ENCODE results near the gene TMEFF1.

TMEFF1 gene

DNA sequence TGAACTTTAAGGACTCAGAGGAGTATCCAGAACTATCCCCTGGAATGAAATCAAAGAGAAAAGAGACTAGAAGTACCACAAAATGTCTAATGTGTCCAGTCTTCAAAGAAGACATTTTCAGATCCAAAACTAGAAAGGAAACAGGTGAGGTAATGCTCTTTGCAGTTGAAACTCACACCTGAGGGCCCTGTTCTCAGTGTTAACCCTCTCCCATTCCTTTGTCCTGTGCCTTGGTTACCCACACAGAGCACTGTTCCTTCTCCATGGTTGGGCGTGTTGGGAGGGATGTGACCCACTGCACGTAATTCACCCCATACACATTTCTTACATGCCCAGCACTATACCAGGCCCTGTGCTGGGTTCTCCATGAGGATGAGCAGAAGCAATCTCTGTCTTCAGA, 24.7 kb upstream of the TMEFF1 start:
- no peak for DNase-seq

DNA sequence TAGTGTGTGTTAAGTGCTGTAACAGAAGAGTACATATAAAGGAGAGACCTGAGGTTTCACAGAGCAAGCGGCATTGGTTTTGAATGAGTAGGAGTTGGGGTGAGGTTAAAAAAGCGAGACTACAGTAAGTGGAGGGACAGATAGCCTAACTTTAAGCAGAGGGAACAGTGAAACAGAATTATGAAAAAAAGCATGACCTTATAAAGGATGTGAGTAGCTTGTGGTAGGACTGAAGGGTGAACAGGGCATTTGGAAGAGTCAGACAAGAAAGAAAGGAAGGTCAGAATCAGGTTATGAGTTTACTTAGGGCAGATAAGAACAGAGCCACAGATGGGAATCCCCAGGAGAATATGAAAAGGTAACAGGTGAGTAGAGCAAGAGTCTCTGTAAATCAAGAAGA, 23.5 kb upstream of the TMEFF1 start:
- DNase-seq: no peak

- DNase-seq: no peak
Measured at GRCh38 chr9:100452894-100453293, 20.1 kb upstream of the TMEFF1 start.

GRCh38 chr9:100455470-100455869, 17.5 kb upstream of the TMEFF1 start:
- no peak for DNase-seq

GRCh38 chr9:100457517-100457916, 15.4 kb upstream of the TMEFF1 start:
- DNase-seq: no peak

- no peak for DNase-seq
Measured at GRCh38 chr9:100459963-100460362, 13.0 kb upstream of the TMEFF1 start.

- no peak for DNase-seq
Measured at GRCh38 chr9:100465274-100465673, 7.7 kb upstream of the TMEFF1 start.

DNA sequence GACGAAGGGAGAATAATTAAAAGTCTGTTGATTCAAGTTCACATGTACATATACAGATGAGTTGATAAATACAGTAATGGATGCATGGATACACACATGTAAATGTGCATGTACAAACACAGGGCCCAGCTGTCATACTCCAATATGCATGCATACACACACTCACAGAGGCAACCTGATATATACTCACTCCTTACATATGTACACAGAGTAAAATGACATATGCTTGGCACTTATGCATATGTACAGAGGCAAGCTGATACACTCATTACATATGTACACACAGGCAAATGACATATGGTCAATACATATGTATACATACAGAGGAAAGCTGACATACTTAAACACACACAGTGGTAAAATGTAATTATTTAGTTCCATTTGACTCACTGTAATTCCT, 7.2 kb upstream of the TMEFF1 start:
- DNase-seq: no peak

DNA sequence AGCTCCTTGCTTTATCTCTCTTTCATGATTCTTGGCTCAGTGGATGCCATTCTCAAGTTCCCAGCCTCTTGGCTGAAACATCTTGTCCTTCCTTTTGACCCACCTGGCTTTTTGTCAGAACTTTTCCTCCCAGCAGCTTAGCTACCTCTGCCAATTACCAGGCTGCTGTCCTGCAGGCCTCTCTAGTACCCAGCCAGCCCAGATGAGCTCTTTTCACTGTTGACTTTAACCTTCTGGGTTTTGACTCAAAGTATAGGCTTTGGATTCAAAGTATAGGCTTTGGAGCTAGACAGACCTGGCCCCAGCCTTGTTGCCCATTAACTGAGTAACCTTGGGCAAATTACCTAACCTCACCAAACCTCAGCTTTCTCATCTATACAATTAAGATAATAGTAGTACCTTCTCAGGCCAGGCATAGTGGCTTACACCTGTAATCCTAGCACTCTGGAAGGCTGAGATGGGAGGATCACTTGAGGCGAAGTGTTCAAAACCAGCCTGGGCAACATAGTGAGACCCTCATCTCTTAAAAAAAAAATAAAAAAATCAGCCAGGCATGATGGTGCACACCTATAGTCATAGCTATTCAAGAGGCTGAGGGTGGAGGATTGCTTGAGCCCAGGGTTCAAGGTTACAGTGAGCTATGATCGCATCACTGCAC, 6.6 kb upstream of the TMEFF1 start:
- DNase-seq: no peak

GRCh38 chr9:100466829-100467221, 6.1 kb upstream of the TMEFF1 start:
- no peak for DNase-seq

DNA sequence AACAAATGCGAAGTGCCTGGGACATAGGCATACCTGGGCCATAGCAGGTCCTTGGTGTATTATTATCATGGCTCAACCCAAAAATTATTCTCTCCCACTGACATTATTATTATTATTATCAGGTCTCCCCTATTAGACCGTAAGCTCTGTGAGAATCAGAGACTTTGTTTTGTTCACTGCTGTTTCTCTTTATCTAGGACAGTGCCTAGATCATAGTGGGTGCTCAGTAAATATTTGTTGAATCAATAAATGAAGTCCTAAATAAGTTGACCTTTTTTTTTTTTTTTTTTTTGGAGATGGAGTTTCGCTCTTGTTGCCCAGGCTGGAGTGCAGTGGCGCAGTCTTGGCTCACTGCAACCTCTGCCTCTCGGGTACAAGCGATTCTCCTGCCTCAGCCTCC, 4.9 kb upstream of the TMEFF1 start:
- no peak for DNase-seq

- DNase-seq: no peak
Measured at GRCh38 chr9:100472268-100472667, 681 bp upstream of the TMEFF1 start.

DNA sequence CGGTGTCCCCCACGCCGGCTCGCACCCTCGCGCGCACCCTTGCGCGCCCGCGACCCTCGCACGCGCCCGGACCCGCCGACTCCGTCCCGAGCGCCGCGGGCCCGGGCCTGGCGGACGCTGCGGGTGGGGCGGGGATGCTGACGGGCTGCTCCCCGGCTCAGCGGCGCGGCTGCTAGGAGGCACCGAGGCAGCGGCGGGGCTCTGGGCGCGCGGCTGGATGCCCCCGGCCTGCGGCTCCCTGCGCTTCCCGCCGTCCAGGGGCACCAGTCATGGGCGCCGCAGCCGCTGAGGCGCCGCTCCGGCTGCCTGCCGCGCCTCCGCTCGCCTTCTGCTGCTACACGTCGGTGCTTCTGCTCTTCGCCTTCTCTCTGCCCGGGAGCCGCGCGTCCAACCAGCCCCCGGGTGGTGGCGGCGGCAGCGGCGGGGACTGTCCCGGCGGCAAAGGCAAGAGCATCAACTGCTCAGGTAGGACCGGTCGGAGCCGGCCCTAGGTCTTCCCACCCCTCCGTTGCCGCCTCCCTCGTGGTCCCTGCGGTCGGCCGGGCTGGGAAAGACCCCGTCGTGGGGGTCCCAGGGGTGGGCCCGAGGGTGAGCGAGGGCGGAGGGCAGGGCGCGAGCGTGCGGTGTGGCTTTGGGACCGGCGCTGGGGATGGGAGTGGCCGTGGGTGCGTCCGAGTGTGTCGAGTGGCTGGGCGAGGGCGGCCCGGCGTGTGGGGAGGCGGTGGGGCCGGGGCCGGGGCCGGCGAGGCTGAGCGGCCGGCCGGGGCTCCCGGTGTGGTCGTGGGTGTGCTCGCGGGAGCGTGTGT, 530 bp downstream of the TMEFF1 start:
- peak; percentile 28 for DNase-seq

DNA sequence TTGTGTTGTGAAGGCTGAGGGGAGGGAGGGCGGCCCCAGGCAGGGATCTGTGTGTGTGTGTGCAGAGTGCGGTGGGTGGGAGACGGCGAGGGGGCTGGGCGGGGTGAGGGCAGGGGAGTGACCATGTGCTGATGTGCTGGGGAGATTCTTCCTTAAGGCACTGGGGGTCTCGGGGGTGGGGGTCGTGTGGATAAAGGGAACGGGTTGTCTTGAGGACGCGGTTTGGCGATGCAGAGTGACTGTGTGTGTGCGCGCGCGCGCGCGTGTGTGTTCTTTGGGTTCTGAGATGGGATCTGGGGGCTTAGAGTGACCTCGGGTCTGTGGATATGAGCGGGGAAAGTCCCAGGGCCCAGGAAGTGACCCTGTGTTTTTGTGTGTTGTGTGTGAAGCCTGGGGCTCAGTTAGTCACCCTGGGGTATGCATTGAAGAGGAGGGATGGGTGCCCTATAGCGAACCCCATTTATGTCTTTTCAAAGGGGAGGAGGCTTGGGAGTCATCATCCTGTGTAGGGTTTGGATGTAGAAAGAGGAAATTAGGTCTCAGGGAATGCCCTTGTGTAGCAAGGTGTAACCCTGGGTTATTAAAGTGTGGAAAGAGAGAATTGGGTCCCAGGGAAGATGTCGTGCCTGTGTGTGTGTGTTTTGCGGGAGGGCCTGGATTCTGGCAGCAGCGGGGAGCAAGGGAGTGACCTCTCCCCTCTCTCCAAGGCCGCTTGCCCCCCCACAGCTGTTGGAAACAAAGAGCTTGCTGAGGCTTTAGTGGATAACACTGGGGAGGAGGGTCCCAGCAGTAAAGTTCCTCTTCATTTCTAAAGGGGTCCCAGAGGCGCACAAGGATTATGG, 1.4 kb downstream of the TMEFF1 start:
- DNase-seq: no peak

DNA sequence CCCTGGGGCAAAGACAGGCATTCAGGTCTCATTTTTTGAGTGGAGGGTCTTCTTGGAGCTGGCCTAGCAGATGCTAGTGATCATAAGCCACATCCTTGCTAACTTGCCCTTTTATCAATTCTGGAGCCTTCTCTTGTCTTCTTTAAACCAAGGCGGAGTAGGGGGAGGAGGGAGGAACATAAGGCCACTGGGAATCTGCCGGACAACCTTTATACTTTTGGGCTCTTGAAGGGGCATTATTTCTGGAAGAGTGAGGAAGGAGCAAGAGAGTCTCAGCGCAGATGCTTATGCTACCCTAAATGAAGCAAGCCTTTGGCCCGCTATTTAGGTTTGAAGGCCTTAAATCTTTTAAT, 2.0 kb downstream of the TMEFF1 start:
- DNase-seq: no peak

DNA sequence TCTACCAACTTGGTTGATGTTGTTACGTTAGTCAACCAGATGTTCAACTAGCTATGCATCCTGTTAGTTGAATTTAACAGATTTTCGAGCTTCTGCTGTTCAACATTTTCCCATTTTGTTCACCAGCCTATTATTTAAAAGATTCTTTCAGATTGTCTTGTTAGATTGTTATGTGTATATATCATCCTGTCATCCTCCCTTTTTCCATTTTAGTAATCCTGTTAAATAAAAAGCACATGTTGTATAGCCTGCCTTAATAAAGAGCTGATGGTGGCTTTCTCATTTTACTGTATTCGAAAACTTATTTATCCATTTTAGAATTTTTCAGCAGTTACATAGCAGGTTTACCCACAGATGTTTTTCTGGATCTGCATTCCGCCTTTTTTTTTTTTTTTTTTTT, 4.3 kb downstream of the TMEFF1 start:
- no peak for DNase-seq

DNA sequence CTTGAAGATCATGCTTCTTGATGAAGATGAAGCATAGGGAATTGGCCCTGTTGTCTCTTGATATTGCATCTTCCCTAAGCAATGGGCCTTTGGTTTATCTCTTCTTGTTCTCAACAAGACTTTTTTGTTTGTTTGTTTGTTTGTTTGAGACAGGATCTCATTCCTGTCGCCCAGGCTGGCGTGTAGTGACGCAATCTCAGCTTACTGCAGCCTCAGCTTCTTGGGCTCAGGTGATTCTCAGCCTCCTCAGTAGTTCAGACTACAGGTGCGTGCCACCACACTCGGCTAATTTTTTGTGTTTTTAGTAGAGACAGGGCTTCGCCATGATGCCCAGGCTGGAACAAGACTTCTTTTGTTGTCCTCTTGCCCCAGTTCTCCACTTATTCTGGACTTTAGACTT, 5.2 kb downstream of the TMEFF1 start:
- no peak for DNase-seq

- DNase-seq: no peak
Measured at GRCh38 chr9:100479820-100480219, 6.9 kb downstream of the TMEFF1 start.

DNA sequence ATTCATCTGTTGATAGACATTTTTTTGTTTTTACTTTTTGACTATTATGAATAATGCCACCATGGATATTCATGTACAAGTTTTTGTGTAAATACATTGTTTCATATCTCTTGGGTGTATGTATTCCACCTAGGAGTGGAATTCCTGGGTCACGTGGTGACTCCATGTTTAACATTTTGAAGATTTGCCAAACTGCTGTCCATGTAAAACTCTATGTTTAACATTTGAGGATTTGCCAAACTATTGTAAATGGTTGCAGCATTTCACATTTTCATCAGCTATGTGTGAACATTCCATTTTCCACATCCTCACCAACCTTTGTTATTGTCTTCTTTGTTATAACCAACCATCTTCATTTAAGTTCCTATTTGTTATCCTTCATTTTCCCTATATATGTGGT, 12.2 kb downstream of the TMEFF1 start:
- no peak for DNase-seq

DNA sequence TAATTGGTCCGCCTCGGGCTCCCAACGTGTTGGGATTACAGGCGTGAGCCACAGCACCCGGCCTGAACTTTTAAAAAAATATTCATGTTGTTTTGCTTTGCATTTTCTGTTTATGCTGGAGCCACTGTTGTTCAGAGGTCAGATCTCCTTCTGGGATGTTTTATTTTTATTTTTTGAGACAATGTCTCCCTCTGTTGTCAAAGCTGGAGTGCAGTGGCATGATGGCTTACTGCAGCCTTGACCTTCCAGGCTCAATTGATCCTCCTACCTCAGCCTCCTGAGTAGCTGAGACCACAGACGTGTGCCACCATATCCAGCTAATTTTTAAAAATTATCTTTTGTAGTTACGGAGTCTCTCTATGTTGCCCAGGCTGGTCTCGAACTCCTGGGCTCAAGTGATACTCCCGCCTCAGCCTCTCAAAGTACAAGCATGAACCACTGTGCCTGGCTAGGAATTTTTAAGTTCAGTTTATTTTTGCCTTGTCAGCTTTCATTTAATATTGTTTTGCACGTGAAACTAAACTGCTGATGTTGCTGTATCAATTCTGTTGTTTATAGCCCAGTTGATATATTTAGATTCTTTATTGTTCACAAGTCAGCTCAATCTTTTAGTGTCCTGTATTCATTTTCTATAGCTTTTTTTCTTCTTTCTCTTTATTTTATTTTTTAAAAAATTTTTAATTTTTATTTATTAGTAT, 13.7 kb downstream of the TMEFF1 start:
- DNase-seq: no peak

DNA sequence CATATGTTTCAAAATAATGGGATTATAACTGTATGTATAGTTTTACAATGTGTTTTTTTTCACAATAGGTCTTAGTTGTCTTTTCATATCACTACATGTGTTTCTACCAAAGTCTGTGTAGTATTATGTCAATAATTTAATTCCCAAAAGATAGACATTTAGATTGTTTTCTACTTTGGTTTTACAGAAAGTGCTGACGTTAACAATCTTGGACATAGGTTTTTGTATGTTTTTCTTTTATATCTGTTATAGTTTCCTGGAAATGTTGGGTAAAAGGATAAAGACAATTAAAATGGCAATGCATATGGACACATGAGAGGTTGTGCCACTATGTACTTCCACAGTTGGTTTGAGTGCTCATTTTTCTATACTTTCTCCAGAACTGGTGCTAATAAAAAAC, 15.2 kb downstream of the TMEFF1 start:
- DNase-seq: no peak

DNA sequence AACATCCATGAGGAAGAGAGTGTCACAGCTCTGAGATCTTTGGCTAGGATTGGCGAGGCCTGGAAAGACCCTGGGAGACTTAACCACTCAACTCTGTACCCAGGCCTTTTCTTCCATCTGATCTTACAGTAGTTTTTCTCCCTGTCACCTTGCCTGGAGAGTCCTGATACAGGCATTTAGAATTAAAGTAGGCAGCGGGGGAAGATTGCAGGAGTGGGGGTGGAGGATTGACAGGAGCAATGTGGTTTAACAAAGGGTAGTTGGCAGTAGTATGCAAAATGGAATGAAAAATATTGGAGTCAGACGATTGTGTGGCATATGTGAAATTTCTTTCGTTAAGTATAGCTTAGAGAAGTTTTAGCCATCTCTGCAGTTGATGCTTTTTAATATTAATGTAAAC, 16.9 kb downstream of the TMEFF1 start:
- DNase-seq: no peak

DNA sequence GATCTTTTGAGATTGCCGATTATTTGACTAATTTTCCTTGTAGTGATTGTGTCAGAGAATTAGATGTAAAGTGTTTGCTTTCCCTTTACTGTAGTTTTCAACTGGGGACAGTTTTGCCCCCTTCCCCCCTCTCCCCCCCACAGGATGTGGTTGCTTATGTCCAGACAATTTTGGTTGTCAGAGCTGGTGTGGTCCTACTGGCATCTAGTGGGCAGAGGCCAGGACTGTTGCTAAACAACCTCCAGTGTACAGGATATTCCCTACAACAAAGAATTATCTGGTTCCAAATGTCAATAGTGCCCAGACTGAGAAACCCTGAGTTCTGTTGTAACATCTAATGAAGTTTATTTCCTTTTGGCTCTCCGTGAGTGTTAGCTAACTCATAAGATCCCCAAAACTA, 20.0 kb downstream of the TMEFF1 start:
- DNase-seq: no peak

Measured in suppressor macrophage treated with lipopolysaccharide for 4 hours (primary cell).